ENCODE measurements around the gene TEX35.

TEX35 gene

GRCh38 chr1:178512566-178513277 is at the start of gene TEX35:
TEX35 (plus strand) TSS chr1:178513109; CDS start chr1:178513189, 80 bp downstream.
- in situ Hi-C loops (cut with MboI; ENCODE audit: low sequenced_read_pairs): no loop called here

GRCh38 chr1:178464141-178464540 is 48.8 kb upstream of the TEX35 start:
- in situ Hi-C loops (cut with MboI; ENCODE audit: low sequenced_read_pairs): no loop called here

GRCh38 chr1:178464566-178464965 is 48.3 kb upstream of the TEX35 start:
- in situ Hi-C loops (cut with MboI; ENCODE audit: low sequenced_read_pairs): no loop called here

- in situ Hi-C loops (cut with MboI; ENCODE audit: low sequenced_read_pairs): no loop called here
Observed at GRCh38 chr1:178465011-178465410, 47.9 kb upstream of the TEX35 start.

GRCh38 chr1:178467837-178468236 is 45.1 kb upstream of the TEX35 start:
- in situ Hi-C loops (cut with MboI; ENCODE audit: low sequenced_read_pairs): no loop called here

GRCh38 chr1:178470411-178470960 is 42.4 kb upstream of the TEX35 start:
- in situ Hi-C loops (cut with MboI; ENCODE audit: low sequenced_read_pairs): no loop called here

- in situ Hi-C loops (cut with MboI; ENCODE audit: low sequenced_read_pairs): no loop called here
Observed at GRCh38 chr1:178472531-178472930, 40.4 kb upstream of the TEX35 start.

- in situ Hi-C loops (cut with MboI; ENCODE audit: low sequenced_read_pairs): no loop called here
Observed at GRCh38 chr1:178477373-178477772, 35.5 kb upstream of the TEX35 start.

- in situ Hi-C loops (cut with MboI; ENCODE audit: low sequenced_read_pairs): no loop called here
Observed at GRCh38 chr1:178477841-178478240, 35.1 kb upstream of the TEX35 start.

- in situ Hi-C loops (cut with MboI; ENCODE audit: low sequenced_read_pairs): no loop called here
Observed at GRCh38 chr1:178483251-178483957, 29.5 kb upstream of the TEX35 start.

- in situ Hi-C loops (cut with MboI; ENCODE audit: low sequenced_read_pairs): no loop called here
Observed at GRCh38 chr1:178484698-178485225, 28.1 kb upstream of the TEX35 start.

GRCh38 chr1:178485541-178485981 is 27.3 kb upstream of the TEX35 start:
- in situ Hi-C loops (cut with MboI; ENCODE audit: low sequenced_read_pairs): no loop called here

GRCh38 chr1:178486100-178487069 is 26.5 kb upstream of the TEX35 start:
- in situ Hi-C loops (cut with MboI; ENCODE audit: low sequenced_read_pairs): no loop called here

- in situ Hi-C loops (cut with MboI; ENCODE audit: low sequenced_read_pairs): no loop called here
Observed at GRCh38 chr1:178487070-178487615, 25.8 kb upstream of the TEX35 start.

GRCh38 chr1:178488393-178488792 is 24.5 kb upstream of the TEX35 start:
- in situ Hi-C loops (cut with MboI; ENCODE audit: low sequenced_read_pairs): no loop called here

GRCh38 chr1:178489399-178489798 is 23.5 kb upstream of the TEX35 start:
- in situ Hi-C loops (cut with MboI; ENCODE audit: low sequenced_read_pairs): no loop called here

- in situ Hi-C loops (cut with MboI; ENCODE audit: low sequenced_read_pairs): no loop called here
Observed at GRCh38 chr1:178490136-178490535, 22.8 kb upstream of the TEX35 start.

- in situ Hi-C loops (cut with MboI; ENCODE audit: low sequenced_read_pairs): no loop called here
Observed at GRCh38 chr1:178490967-178491366, 21.9 kb upstream of the TEX35 start.

- in situ Hi-C loops (cut with MboI; ENCODE audit: low sequenced_read_pairs): no loop called here
Observed at GRCh38 chr1:178491721-178492120, 21.2 kb upstream of the TEX35 start.

GRCh38 chr1:178492341-178492740 is 20.6 kb upstream of the TEX35 start:
- in situ Hi-C loops (cut with MboI; ENCODE audit: low sequenced_read_pairs): no loop called here

Data from HL-60/S4 treated with phorbol 12-myristate 13-acetate at 8.2 ng/mL for 4 days and 3 days (cell line).